GM18951 (cell line): Measurements from ENCODE around the gene PARD3B.

Experiments used
- POLR2A ChIP-seq: IDR thresholded peaks from 4 replicates; pipeline ENCODE4 v1.6.1; 2011; ENCODE audit warnings: mild to moderate bottlenecking; ENCODE audit not compliant: insufficient read length, insufficient read depth; ENCODE audit errors: extremely low read depth
- in situ Hi-C: fragments of 300-500 bp; cut with MboI; formaldehyde crosslinking; loops from one replicate; pipeline ENCODE4 v1.12.0; 2022; ENCODE audit warnings: low sequenced_read_pairs, mixed read lengths, inconsistent platforms; ENCODE audit not compliant: unreplicated experiment

The PARD3B gene

GRCh38 chr2:205103699-205104098, 558.4 kb downstream of the PARD3B start:
- in situ Hi-C loops: no loop called here
- no peak for TF ChIP-seq POLR2A

- in situ Hi-C loops: no loop called here
- TF ChIP-seq POLR2A: no peak
Measured at GRCh38 chr2:205107810-205108209, 562.5 kb downstream of the PARD3B start.

- no peak for TF ChIP-seq POLR2A
- in situ Hi-C loops: no loop called here
Measured at GRCh38 chr2:205115511-205115910, 570.2 kb downstream of the PARD3B start.

- no peak for TF ChIP-seq POLR2A
- in situ Hi-C loops: no loop called here
Measured at GRCh38 chr2:205117125-205117524, 571.9 kb downstream of the PARD3B start.

- in situ Hi-C loops: no loop called here
- no peak for TF ChIP-seq POLR2A
Measured at GRCh38 chr2:205119136-205119535, 573.9 kb downstream of the PARD3B start.

- TF ChIP-seq POLR2A: no peak
- in situ Hi-C loops: no loop called here
Measured at GRCh38 chr2:205128726-205129125, 583.5 kb downstream of the PARD3B start.

- in situ Hi-C loops: no loop called here
- no peak for TF ChIP-seq POLR2A
Measured at GRCh38 chr2:205129531-205129930, 584.3 kb downstream of the PARD3B start.

GRCh38 chr2:205130111-205130829, 585.0 kb downstream of the PARD3B start:
- in situ Hi-C loops: no loop called here
- TF ChIP-seq POLR2A: no peak

- in situ Hi-C loops: no loop called here
- TF ChIP-seq POLR2A: no peak
Measured at GRCh38 chr2:205133544-205133943, 588.3 kb downstream of the PARD3B start.

- no peak for TF ChIP-seq POLR2A
- in situ Hi-C loops: no loop called here
Measured at GRCh38 chr2:205138735-205139134, 593.5 kb downstream of the PARD3B start.

GRCh38 chr2:205139822-205140463, 594.7 kb downstream of the PARD3B start:
- TF ChIP-seq POLR2A: no peak
- in situ Hi-C loops: no loop called here

GRCh38 chr2:205141381-205141780, 596.1 kb downstream of the PARD3B start:
- in situ Hi-C loops: no loop called here

GRCh38 chr2:205145888-205146287, 600.6 kb downstream of the PARD3B start:
- TF ChIP-seq POLR2A: no peak
- in situ Hi-C loops: no loop called here

More at GRCh38 chr2:205141381-205141780, 596.1 kb downstream of the PARD3B start:
- TF ChIP-seq POLR2A: no peak

GRCh38 chr2:205148755-205149154, 603.5 kb downstream of the PARD3B start:
- in situ Hi-C loops: no loop called here
- TF ChIP-seq POLR2A: no peak
